ENCODE measurements around the gene VEZT. TPM values are rescaled to one million over a fixed set of nuclear protein-coding genes. Genes with fewer than 3 reads are reported as not detected.

The VEZT gene
- total and polyA plus RNA-seq, 3 experiments from 2014 or later = 25.7 to 53.6 (median 46.8) TPM

DNA sequence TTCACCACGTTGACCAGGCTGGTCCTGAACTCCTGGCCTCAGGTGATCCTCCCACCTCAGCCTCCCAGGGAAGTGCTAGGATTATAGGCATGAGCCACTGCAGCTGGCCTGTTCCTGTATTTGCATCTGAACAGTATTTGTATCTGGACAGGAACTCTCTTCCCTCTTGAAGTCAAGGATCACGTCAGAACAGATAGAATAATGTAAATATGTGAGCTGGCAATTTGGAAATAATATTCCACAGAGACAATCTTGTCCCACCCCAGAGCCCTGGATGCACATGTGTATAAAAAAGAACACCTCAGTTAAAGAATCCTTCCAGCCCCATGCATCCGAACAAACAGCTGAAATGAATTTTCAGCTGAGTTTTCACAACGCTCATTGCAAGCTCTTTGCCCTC is 118.3 kb downstream of the VEZT start:
- H3K4me3 ChIP-seq (ENCODE audit: low read length) = no peak overlapping the region
- no peaks in the 10 kb centered on the region for H3K36me3 Mint-ChIP-seq
- no peak overlapping the region for H3K4me3 Mint-ChIP-seq
- H3K27me3 Mint-ChIP-seq = peaks cover 2 to 9% of the 10 kb centered on the region in 2 donors
- no peak overlapping the region for H3K27ac ChIP-seq (ENCODE audit: low read depth, low read length)
- no peak for DNase-seq
- no peaks in the 10 kb centered on the region for H3K27me3 ChIP-seq (ENCODE audit: insufficient read depth, low read length, poor library complexity, severe bottlenecking)
- H3K9me3 Mint-ChIP-seq = peaks cover 0 to 2% (median 0%) of the 10 kb centered on the region in 5 donors
- ChIA-PET CTCF (no interaction called here), POLR2A (no interaction called here)
- no peaks in the 10 kb centered on the region for H3K36me3 ChIP-seq (ENCODE audit: insufficient read depth, low read length)
- H3K4me1 ChIP-seq (ENCODE audit: insufficient read depth, low read length) = no peaks in the 10 kb centered on the region
- H3K4me1 Mint-ChIP-seq = peaks cover 0 to 3% (median 2%) of the 10 kb centered on the region in 3 donors
- H3K27ac Mint-ChIP-seq = peak overlapping the region in 1 of 8 donors; percentile 52
- H3K9me3 ChIP-seq (ENCODE audit: low read length) = no peaks in the 10 kb centered on the region

DNA sequence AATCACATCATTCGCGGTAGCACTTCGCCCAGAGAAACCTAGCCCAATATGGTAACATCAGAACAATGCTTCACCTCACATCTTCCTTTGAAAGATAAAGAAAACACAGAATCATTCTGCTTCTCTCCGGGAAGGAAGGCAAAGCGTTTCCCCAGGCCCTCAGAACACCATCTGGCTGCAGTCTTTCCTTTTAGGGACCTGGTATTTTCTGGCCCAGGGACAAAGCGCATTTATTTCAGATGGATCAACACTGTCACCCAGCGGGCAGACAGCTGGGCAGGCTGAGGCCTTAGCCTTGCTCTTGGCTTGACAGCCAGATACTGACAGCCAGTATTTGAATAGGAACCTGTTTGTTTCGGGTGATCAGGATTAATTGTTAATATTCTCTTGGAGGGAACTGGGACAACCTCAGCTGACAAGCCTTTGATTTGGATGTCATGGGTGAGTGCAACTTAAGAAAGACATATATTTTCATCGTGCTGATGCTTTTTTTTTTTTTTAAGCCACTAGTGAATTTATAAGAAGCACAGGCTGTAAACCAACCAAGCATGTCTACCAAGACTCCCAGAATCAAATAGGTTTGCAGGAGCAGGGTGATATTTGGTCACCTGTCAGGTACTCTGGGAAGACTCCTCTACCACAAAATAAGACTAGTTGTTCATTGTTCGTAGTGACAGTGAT is 118.9 kb downstream of the VEZT start:
- H3K4me3 Mint-ChIP-seq = no peak overlapping the region
- Histone ChIP-seq H3K27me3 (ENCODE audit: insufficient read depth, low read length, poor library complexity, severe bottlenecking) (no peaks in the 10 kb centered on the region), H3K4me1 (ENCODE audit: insufficient read depth, low read length) (no peaks in the 10 kb centered on the region), H3K36me3 (ENCODE audit: insufficient read depth, low read length) (no peaks in the 10 kb centered on the region), H3K27ac (ENCODE audit: low read depth, low read length) (no peak overlapping the region), H3K4me3 (ENCODE audit: low read length) (no peak overlapping the region), H3K9me3 (ENCODE audit: low read length) (no peaks in the 10 kb centered on the region)
- ChIA-PET CTCF (no interaction called here), POLR2A (no interaction called here)
- peaks cover 0 to 3% (median 2%) of the 10 kb centered on the region in 3 donors for H3K4me1 Mint-ChIP-seq
- H3K36me3 Mint-ChIP-seq = no peaks in the 10 kb centered on the region
- H3K9me3 Mint-ChIP-seq = peaks cover 0 to 2% (median 0%) of the 10 kb centered on the region in 5 donors
- H3K27ac Mint-ChIP-seq = no peak overlapping the region
- H3K27me3 Mint-ChIP-seq = peaks cover 2 to 11% of the 10 kb centered on the region in 2 donors
- DNase-seq = no peak

DNA sequence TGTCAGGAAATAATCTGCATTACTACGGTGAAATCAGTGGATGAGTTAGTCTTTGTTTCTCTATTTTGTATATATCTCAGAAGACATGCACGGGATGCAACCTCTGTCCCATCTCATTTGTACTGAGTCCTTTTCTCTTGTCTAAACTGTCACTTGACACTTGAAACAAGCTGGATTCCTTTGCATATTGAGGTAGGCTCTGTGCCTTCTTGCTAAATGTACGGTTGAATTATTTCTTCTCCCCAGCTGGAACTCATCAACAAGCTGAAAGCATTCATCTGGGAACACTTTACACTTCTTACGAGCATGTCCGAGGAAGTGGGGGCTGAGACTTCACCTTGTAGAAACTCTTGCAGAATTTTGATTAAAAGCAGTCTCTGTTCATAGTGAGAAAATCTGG is 119.5 kb downstream of the VEZT start:
- Histone ChIP-seq H3K36me3 (ENCODE audit: insufficient read depth, low read length) (no peaks in the 10 kb centered on the region), H3K27ac (ENCODE audit: low read depth, low read length) (no peak overlapping the region), H3K4me3 (ENCODE audit: low read length) (no peak overlapping the region), H3K4me1 (ENCODE audit: insufficient read depth, low read length) (no peaks in the 10 kb centered on the region), H3K9me3 (ENCODE audit: low read length) (no peaks in the 10 kb centered on the region), H3K27me3 (ENCODE audit: insufficient read depth, low read length, poor library complexity, severe bottlenecking) (no peaks in the 10 kb centered on the region)
- POLR2A ChIA-PET = no interaction called here
- Mint-ChIP-seq H3K4me1 (peaks cover 0 to 3% (median 2%) of the 10 kb centered on the region in 3 donors), H3K9me3 (peaks cover 0 to 2% (median 0%) of the 10 kb centered on the region in 5 donors), H3K27me3 (peaks cover 2 to 11% of the 10 kb centered on the region in 2 donors), H3K27ac (no peak overlapping the region), H3K4me3 (no peak overlapping the region), H3K36me3 (no peaks in the 10 kb centered on the region)
- CTCF ChIA-PET = no interaction called here
- DNase-seq = no peak

DNA sequence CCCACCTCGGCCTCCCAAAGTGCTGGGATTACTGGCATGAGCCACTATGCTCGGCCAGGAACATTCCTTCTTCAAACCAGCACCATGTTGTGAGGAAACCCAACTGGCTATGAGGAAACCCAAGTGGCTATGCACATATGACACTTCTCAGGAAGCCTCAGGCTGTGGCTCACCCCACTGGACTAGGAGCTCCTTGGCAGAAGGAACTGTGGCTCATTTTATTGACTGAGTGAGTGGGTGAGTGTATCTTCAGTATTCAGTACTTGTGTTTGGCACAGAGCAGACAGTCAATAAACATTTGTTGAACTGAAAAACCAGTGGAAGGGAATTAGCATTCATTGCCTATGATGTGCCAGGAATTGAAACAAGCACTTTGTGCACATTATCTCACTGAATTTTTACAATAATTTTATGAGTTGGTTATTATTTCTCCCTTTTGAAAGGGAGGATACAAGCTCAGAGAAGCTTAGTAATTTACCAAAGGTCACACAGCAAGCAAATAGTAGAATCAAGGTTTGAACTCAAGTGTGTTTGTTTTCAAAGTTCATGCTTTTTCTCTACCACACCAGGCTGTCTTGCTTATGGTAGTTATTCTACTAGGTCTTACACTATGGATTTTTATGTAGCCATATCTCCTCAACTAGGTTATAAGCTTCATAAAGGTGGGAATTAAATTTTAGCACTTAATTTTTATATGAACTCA is 121.6 kb downstream of the VEZT start:
- CTCF ChIA-PET = no interaction called here

DNA sequence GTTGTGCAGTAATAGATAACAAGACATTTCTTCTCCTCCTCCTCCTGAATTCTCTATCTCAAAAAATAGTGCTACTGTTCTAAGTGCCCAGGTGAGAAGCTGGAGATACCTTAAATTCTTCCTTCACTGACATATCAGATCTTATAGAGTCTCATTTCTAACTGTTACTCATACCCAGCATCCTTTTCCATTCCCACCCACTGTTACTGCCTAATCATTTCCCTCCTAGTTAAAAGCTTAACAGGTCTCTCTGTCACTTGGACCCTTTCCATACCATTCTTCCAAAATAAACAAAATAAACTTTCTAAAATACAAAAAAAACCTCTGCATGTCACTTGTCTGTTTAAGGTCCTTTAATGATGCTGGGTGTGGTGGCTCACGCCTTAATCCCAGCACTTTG is 124.4 kb downstream of the VEZT start:
- peak overlapping the region in 1 of 8 donors; percentile 65 for H3K27ac Mint-ChIP-seq
- Histone ChIP-seq H3K36me3 (ENCODE audit: insufficient read depth, low read length) (no peaks in the 10 kb centered on the region), H3K27me3 (ENCODE audit: insufficient read depth, low read length, poor library complexity, severe bottlenecking) (no peaks in the 10 kb centered on the region), H3K4me3 (ENCODE audit: low read length) (no peak overlapping the region), H3K4me1 (ENCODE audit: insufficient read depth, low read length) (no peaks in the 10 kb centered on the region), H3K27ac (ENCODE audit: low read depth, low read length) (no peak overlapping the region), H3K9me3 (ENCODE audit: low read length) (no peaks in the 10 kb centered on the region)
- no peaks in the 10 kb centered on the region for H3K4me1 Mint-ChIP-seq
- POLR2A ChIA-PET = no interaction called here
- CTCF ChIA-PET = no interaction called here
- no peak for DNase-seq
- no peaks in the 10 kb centered on the region for H3K36me3 Mint-ChIP-seq
- H3K4me3 Mint-ChIP-seq = no peak overlapping the region
- H3K27me3 Mint-ChIP-seq = peaks cover 2 to 11% of the 10 kb centered on the region in 2 donors
- H3K9me3 Mint-ChIP-seq = peaks cover 0 to 2% (median 0%) of the 10 kb centered on the region in 5 donors

More for the DNA sequence above, 121.6 kb downstream of the VEZT start:
- Mint-ChIP-seq H3K36me3 (no peaks in the 10 kb centered on the region), H3K27ac (no peak overlapping the region), H3K9me3 (peaks cover 0 to 2% (median 0%) of the 10 kb centered on the region in 5 donors), H3K27me3 (peaks cover 2 to 11% of the 10 kb centered on the region in 2 donors), H3K4me1 (peaks cover 0 to 3% (median 2%) of the 10 kb centered on the region in 3 donors), H3K4me3 (no peak overlapping the region)
- Histone ChIP-seq H3K9me3 (ENCODE audit: low read length) (no peaks in the 10 kb centered on the region), H3K4me3 (ENCODE audit: low read length) (no peak overlapping the region), H3K4me1 (ENCODE audit: insufficient read depth, low read length) (no peaks in the 10 kb centered on the region), H3K36me3 (ENCODE audit: insufficient read depth, low read length) (no peaks in the 10 kb centered on the region), H3K27ac (ENCODE audit: low read depth, low read length) (no peak overlapping the region), H3K27me3 (ENCODE audit: insufficient read depth, low read length, poor library complexity, severe bottlenecking) (no peaks in the 10 kb centered on the region)
- POLR2A ChIA-PET = no interaction called here
- no peak for DNase-seq

DNA sequence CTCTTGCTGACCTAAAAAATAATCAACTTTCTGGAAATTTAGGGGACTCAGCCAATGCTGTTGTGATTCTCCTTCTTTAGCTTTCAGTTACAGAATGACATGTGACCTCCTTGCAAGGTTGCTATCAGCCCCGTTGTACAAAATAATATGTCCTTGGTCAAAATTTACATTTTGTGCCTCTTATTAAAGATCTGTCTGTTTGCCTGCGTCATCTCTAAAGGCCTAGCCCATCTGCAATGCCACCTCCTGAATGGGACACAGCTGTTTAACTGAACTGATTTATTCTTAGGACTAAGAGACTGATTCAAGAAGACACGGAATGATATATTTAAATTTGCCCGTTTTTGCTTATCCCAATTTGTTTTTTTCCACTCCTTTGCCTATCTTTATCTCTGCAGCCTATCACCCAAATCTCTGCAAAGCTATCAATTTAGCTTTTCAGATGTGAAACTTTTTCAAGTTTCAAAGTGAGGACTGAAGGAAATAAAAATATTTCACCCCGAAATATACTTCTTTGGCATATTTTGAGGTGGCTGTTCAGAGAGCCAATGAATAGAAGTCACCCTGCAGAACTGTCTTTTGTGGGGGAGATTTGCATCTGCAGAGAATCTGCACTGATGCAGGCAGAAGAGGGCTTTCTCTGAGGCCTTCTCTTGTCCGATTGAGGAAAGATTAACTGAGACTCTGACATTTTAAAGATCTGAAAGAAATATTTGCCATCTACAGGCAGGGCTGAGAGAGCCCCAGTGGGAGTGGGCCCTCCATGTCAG is 126.0 kb downstream of the VEZT start:
- no peaks in the 10 kb centered on the region for H3K4me1 Mint-ChIP-seq
- H3K4me1 ChIP-seq (ENCODE audit: insufficient read depth, low read length) = no peaks in the 10 kb centered on the region
- H3K4me3 ChIP-seq (ENCODE audit: low read length) = no peak overlapping the region
- no peak overlapping the region for H3K27ac Mint-ChIP-seq
- POLR2A ChIA-PET = no interaction called here
- H3K36me3 ChIP-seq (ENCODE audit: insufficient read depth, low read length) = no peaks in the 10 kb centered on the region
- no peak overlapping the region for H3K4me3 Mint-ChIP-seq
- CTCF ChIA-PET = no interaction called here
- no peaks in the 10 kb centered on the region for H3K36me3 Mint-ChIP-seq
- peaks cover 2 to 7% of the 10 kb centered on the region in 2 donors for H3K27me3 Mint-ChIP-seq
- no peak for DNase-seq
- no peak overlapping the region for H3K27ac ChIP-seq (ENCODE audit: low read depth, low read length)
- H3K9me3 Mint-ChIP-seq = peaks cover 0 to 2% (median 0%) of the 10 kb centered on the region in 5 donors
- no peaks in the 10 kb centered on the region for H3K9me3 ChIP-seq (ENCODE audit: low read length)
- no peaks in the 10 kb centered on the region for H3K27me3 ChIP-seq (ENCODE audit: insufficient read depth, low read length, poor library complexity, severe bottlenecking)

DNA sequence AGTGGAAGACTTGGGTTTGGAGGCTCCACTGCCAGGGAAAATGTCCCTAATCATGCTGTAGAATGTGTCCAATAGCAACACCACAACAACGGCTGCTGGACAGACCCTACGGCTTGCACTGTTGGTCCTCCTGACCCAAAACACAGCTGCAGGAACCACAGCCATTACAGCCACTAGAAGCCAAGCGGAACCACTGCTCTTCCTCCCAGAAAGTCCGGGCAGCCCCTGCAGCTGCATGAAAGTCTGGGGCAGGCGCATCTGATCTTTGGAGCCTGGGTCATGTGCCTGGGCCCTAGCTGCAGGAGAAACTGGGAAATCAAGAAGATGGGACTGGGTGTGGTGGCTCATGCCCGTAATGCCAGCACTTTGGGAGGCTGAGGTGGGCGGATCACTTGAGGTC is 131.7 kb downstream of the VEZT start:
- CTCF ChIA-PET = no interaction called here
- POLR2A ChIA-PET = no interaction called here
- no peaks in the 10 kb centered on the region for H3K9me3 ChIP-seq (ENCODE audit: low read length)

DNA sequence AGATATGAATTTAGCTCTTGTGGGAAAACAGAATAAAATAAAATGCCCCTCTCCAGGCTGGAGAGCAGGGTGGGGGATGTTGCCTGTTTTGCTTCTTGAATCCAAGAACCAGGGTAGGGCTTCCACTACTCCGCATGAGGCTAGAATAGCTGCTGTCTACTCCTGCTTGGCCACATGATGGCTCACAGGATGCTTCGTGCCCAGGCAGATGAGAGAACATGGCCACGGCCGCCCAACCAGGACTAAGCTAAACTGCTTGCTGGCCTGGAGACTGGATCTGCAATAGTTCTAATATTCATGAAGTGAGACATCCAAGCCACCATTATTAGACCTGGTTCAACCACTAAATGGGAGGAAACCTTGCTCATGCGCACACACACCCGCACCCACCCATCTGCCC is 134.1 kb downstream of the VEZT start:
- Mint-ChIP-seq H3K9me3 (no peaks in the 10 kb centered on the region), H3K4me3 (no peak overlapping the region), H3K27me3 (peaks cover 2 to 16% of the 10 kb centered on the region in 2 donors), H3K36me3 (no peaks in the 10 kb centered on the region), H3K4me1 (no peaks in the 10 kb centered on the region), H3K27ac (no peak overlapping the region)
- Histone ChIP-seq H3K27ac (ENCODE audit: low read depth, low read length) (no peak overlapping the region), H3K4me1 (ENCODE audit: insufficient read depth, low read length) (no peaks in the 10 kb centered on the region), H3K4me3 (ENCODE audit: low read length) (no peak overlapping the region), H3K36me3 (ENCODE audit: insufficient read depth, low read length) (no peaks in the 10 kb centered on the region), H3K27me3 (ENCODE audit: insufficient read depth, low read length, poor library complexity, severe bottlenecking) (no peaks in the 10 kb centered on the region), H3K9me3 (ENCODE audit: low read length) (no peaks in the 10 kb centered on the region)
- ChIA-PET POLR2A (no interaction called here), CTCF (no interaction called here)
- no peak for DNase-seq

More for the DNA sequence above, 131.7 kb downstream of the VEZT start:
- Mint-ChIP-seq H3K27ac (no peak overlapping the region), H3K36me3 (no peaks in the 10 kb centered on the region), H3K9me3 (no peaks in the 10 kb centered on the region), H3K4me1 (no peaks in the 10 kb centered on the region), H3K4me3 (no peak overlapping the region), H3K27me3 (peaks cover 2 to 16% of the 10 kb centered on the region in 2 donors)
- H3K27ac ChIP-seq (ENCODE audit: low read depth, low read length) = no peak overlapping the region
- no peaks in the 10 kb centered on the region for H3K36me3 ChIP-seq (ENCODE audit: insufficient read depth, low read length)
- H3K4me3 ChIP-seq (ENCODE audit: low read length) = no peak overlapping the region
- no peaks in the 10 kb centered on the region for H3K4me1 ChIP-seq (ENCODE audit: insufficient read depth, low read length)
- no peak for DNase-seq
- no peaks in the 10 kb centered on the region for H3K27me3 ChIP-seq (ENCODE audit: insufficient read depth, low read length, poor library complexity, severe bottlenecking)
